Adrenal gland (tissue), 12 donors: Measurements from ENCODE around the gene APAF1. TPM values are rescaled to one million over a fixed set of nuclear protein-coding genes. Genes with fewer than 3 reads are reported as not detected.

ENCODE experiments used
- DNase-seq, 7 donors: peaks; one replicate each; pipeline ENCODE4 v3.0.0-alpha.2; 2019 to 2020
- H3K27ac ChIP-seq, 5 donors: fragments of 200-600 bp; sonication (generic) in 4 of 5; 1 replicate in 3 of 5; 2 replicates in 2 of 5; pipeline versions ENCODE4 v1.5.1 to v1.8.0; 2016 to 2020; ENCODE audit warnings: mild to moderate bottlenecking in 1 of 5
- H3K27me3 ChIP-seq: fragments of 200-600 bp; 2 replicates; pipeline ENCODE4 v1.8.0; 2021
- H3K36me3 ChIP-seq, 2 donors: fragments of 200-600 bp; replicated peaks in 1 of 2; 1 replicate in 1 of 2; 2 replicates in 1 of 2; pipeline versions ENCODE4 v1.5.1 to v1.8.0; 2018 to 2022
- H3K4me1 ChIP-seq, 2 donors: fragments of 200-600 bp; replicated peaks in 1 of 2; 1 replicate in 1 of 2; 2 replicates in 1 of 2; pipeline versions ENCODE4 v1.5.1 to v1.8.0; 2018 to 2021
- H3K4me3 ChIP-seq, 4 donors: fragments of 200-600 bp; sonication (generic) in 3 of 4; one replicate each; pipeline ENCODE4 v1.5.1; 2016 to 2018
- H3K9me3 ChIP-seq, 3 donors: fragments of 200-600 bp; sonication (generic) in 1 of 3; replicated peaks in 1 of 3; 1 replicate in 2 of 3; 2 replicates in 1 of 3; pipeline versions ENCODE4 v1.5.1 to v1.8.0; 2016 to 2021
- CTCF ChIP-seq, 6 experiments: fragments of 450-650 bp in 4 of 6; fragments of 200-600 bp in 2 of 6; sonication (generic) in 1 of 6; IDR thresholded peaks; 1 replicate in 5 of 6; 2 replicates in 1 of 6; pipeline versions ENCODE4 v1.5.1 to v1.8.0; 2016 to 2021; ENCODE audit warnings: antibody characterized with exemption in 6 of 6, mild to moderate bottlenecking in 2 of 6, moderate library complexity in 1 of 6
- POLR2A ChIP-seq, 2 donors: fragments of 450-650 bp; IDR thresholded peaks; one replicate each; pipeline ENCODE4 v1.6.1; 2017; ENCODE audit warnings: antibody characterized with exemption in 2 of 2, mild to moderate bottlenecking in 2 of 2, moderate library complexity in 1 of 2
- WGBS, 4 donors: extraction: QIAGEN DNeasy Blood & Tissue Kit in 2 of 4; methylation state at CpG; one replicate each; pipeline versions ENCODE4 v1.1.5 to v1.1.7; 2013 to 2017; 5-methylcytosine and 5-hydroxymethylcytosine counted together
- intact Hi-C, 2 donors: fragments of 100-400 bp; cut with DNase I; formaldehyde crosslinking; loops; one replicate each; pipeline versions ENCODE4 v1.14.1 to v1.15.0; 2022 to 2023
- polyA plus RNA-seq, 3 donors: library from polyadenylated mRNA; stranded (reverse); fragments of 200-250 nt in 2 of 3; fragments of 350-450 nt in 1 of 3; fragmentation: Illumina TruSeq in 1 of 3; extraction: RNeasy Lipid Tissue Mini Kit (QIAGEN cat#74804) in 1 of 3; gene quantifications; one replicate each; pipeline ENCODE4 v1.2.3, GENCODE V29; 2013 to 2014
- total RNA-seq, 9 donors: library from RNA; depleted of rRNA in 4 of 9; stranded (reverse); fragments of >200 nt in 4 of 9; fragments of 120-200 nt in 1 of 9; fragmentation: NEBNext Ultra II Directional in 1 of 9; extraction: Animal tissue kit (Norgen Biotek cat#: 25700) in 1 of 9; gene quantifications; one replicate each; pipeline versions ENCODE4 v1.1.0 to v1.2.4, GENCODE V29; 2013 to 2023
- donor health status: healthy with polysubstance abuse.
- donor health status: Bipolar disorder and iron deficiency.
- donor health status: DM: yes; HTN: yes; CAD: no.
- donor health status: DM: no; HTN: no; CAD: no.
- donor health status: DM: no; HTN: no; CAD: no.
- donor health status: DM: yes; HTN: yes; CAD: no.

Gene APAF1
- total and polyA plus RNA-seq, 12 donors: 2.8 to 16.5 (median 7.4) TPM

- DNase-seq: no peak
- WGBS, 4 donors: 86 to 92% (median 89%) methylated on average over 2 of the region's 2 CpGs
- H3K9me3 ChIP-seq: no peaks in the 10 kb centered on the region
- H3K4me3 ChIP-seq: no peak overlapping the region
- intact Hi-C loops: no loop called here
- no peaks in the 10 kb centered on the region for H3K4me1 ChIP-seq
- H3K27ac ChIP-seq: no peak overlapping the region
- TF ChIP-seq CTCF (IDR thresholded peaks at IDR 0.05) (no peak), POLR2A (IDR thresholded peaks at IDR 0.05) (no peak)
- no peaks in the 10 kb centered on the region for H3K36me3 ChIP-seq
- no peaks in the 10 kb centered on the region for H3K27me3 ChIP-seq
Measured at GRCh38 chr12:98738539-98738938, 93.4 kb downstream of the APAF1 start.

GRCh38 chr12:98740751-98741150, 95.7 kb downstream of the APAF1 start:
- Histone ChIP-seq H3K27me3 (no peaks in the 10 kb centered on the region), H3K4me1 (no peaks in the 10 kb centered on the region), H3K27ac (no peak overlapping the region), H3K4me3 (no peak overlapping the region), H3K9me3 (no peaks in the 10 kb centered on the region), H3K36me3 (no peaks in the 10 kb centered on the region)
- DNase-seq: no peak
- TF ChIP-seq POLR2A (IDR thresholded peaks at IDR 0.05) (no peak), CTCF (IDR thresholded peaks at IDR 0.05) (no peak)
- intact Hi-C loops: no loop called here
- WGBS, 4 donors: 85 to 90% (median 86%) methylated on average over 1 of the region's 1 CpG

- DNase-seq: no peak
- Histone ChIP-seq H3K9me3 (no peaks in the 10 kb centered on the region), H3K27me3 (no peaks in the 10 kb centered on the region), H3K4me1 (no peaks in the 10 kb centered on the region), H3K27ac (no peak overlapping the region), H3K36me3 (no peaks in the 10 kb centered on the region), H3K4me3 (no peak overlapping the region)
- intact Hi-C loops: no loop called here
- WGBS, 4 donors: 89 to 96% (median 94%) methylated on average over 4 of the region's 4 CpGs
- TF ChIP-seq CTCF (IDR thresholded peaks at IDR 0.05) (no peak), POLR2A (IDR thresholded peaks at IDR 0.05) (no peak)
Measured at GRCh38 chr12:98741196-98741555, 96.1 kb downstream of the APAF1 start.

GRCh38 chr12:98741556-98742265, 96.6 kb downstream of the APAF1 start:
- intact Hi-C loops: no loop called here
- no peak overlapping the region for H3K27ac ChIP-seq
- WGBS, 4 donors: 76 to 81% (median 78%) methylated on average over 12 of the region's 12 CpGs
- H3K4me3 ChIP-seq: no peak overlapping the region
- no peaks in the 10 kb centered on the region for H3K9me3 ChIP-seq
- H3K36me3 ChIP-seq: no peaks in the 10 kb centered on the region
- TF ChIP-seq CTCF (IDR thresholded peaks at IDR 0.05): no peak
- no peaks in the 10 kb centered on the region for H3K4me1 ChIP-seq
- no peaks in the 10 kb centered on the region for H3K27me3 ChIP-seq
- no peak for DNase-seq
